Measurements from ENCODE around the gene NGEF.

DNA sequence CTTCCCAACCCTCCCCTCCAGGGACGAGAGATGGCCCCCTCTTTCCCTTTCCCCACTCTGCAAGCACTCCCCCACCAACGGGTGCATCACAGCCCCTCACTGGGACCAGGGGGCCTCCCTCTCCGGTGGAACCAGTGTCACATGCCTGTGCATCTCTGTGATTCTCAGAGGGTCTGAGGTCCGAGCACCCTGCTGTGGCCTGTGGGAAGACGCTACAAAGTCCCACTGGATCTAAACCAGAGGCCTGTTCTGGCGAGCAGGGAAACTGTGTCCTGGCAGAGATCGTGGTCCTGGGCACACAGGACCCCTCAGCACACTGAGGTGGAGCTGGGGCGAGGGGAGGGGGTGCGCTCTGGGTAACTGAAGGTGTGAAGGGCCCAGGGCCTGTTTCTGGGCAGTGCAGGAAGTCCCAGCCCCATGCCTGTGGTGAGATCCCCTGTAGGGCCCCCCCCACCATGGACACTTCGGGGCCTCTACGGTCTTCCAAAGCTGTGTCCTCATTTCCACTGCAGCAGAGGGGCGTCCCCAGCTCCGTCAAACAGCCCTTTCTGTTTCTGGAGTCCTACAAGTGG lies 135.0 kb downstream of the NGEF start:
- TF ChIP-seq TAF1 (IDR thresholded peaks at IDR 0.05; ENCODE audit: borderline replicate concordance, insufficient read depth, low read length) = no peak
- TF ChIP-seq, protein P1, sequence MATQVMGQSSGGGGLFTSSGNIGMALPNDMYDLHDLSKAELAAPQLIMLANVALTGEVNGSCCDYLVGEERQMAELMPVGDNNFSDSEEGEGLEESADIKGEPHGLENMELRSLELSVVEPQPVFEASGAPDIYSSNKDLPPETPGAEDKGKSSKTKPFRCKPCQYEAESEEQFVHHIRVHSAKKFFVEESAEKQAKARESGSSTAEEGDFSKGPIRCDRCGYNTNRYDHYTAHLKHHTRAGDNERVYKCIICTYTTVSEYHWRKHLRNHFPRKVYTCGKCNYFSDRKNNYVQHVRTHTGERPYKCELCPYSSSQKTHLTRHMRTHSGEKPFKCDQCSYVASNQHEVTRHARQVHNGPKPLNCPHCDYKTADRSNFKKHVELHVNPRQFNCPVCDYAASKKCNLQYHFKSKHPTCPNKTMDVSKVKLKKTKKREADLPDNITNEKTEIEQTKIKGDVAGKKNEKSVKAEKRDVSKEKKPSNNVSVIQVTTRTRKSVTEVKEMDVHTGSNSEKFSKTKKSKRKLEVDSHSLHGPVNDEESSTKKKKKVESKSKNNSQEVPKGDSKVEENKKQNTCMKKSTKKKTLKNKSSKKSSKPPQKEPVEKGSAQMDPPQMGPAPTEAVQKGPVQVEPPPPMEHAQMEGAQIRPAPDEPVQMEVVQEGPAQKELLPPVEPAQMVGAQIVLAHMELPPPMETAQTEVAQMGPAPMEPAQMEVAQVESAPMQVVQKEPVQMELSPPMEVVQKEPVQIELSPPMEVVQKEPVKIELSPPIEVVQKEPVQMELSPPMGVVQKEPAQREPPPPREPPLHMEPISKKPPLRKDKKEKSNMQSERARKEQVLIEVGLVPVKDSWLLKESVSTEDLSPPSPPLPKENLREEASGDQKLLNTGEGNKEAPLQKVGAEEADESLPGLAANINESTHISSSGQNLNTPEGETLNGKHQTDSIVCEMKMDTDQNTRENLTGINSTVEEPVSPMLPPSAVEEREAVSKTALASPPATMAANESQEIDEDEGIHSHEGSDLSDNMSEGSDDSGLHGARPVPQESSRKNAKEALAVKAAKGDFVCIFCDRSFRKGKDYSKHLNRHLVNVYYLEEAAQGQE (IDR thresholded peaks at IDR 0.05; ENCODE audit: insufficient read depth in 1 of 2, low read depth in 2 of 2, low read length in 2 of 2) = no peak
- no peak for TF ChIP-seq POLR2AphosphoS5 (IDR thresholded peaks at IDR 0.05; ENCODE audit: low read depth, low read length)
- no peak for TF ChIP-seq SIN3A (IDR thresholded peaks at IDR 0.05; ENCODE audit: borderline replicate concordance, insufficient read depth, low read length)
